NCI-H2196 (cell line): ENCODE measurements around the gene CHST13.
A peak's percentile ranks its signal among the peaks of the same experiment; 100 is the strongest.

ENCODE experiments used
- DNase-seq: peaks from one replicate; lab custom pipeline; 2025; ENCODE audit not compliant: unreplicated experiment; lab: John Stamatoyannopoulos, UW

Gene CHST13

GRCh38 chr3:126540342-126540849, 16.4 kb downstream of the CHST13 start:
- DNase-seq, result no peak

GRCh38 chr3:126540951-126541627, 17.1 kb downstream of the CHST13 start:
- no peak for DNase-seq

GRCh38 chr3:126541628-126542339, 17.8 kb downstream of the CHST13 start:
- DNase-seq, result no peak

GRCh38 chr3:126542340-126543241, 18.6 kb downstream of the CHST13 start:
- no peak for DNase-seq

- no peak for DNase-seq
Observed at GRCh38 chr3:126543457-126544061, 19.6 kb downstream of the CHST13 start.

DNA sequence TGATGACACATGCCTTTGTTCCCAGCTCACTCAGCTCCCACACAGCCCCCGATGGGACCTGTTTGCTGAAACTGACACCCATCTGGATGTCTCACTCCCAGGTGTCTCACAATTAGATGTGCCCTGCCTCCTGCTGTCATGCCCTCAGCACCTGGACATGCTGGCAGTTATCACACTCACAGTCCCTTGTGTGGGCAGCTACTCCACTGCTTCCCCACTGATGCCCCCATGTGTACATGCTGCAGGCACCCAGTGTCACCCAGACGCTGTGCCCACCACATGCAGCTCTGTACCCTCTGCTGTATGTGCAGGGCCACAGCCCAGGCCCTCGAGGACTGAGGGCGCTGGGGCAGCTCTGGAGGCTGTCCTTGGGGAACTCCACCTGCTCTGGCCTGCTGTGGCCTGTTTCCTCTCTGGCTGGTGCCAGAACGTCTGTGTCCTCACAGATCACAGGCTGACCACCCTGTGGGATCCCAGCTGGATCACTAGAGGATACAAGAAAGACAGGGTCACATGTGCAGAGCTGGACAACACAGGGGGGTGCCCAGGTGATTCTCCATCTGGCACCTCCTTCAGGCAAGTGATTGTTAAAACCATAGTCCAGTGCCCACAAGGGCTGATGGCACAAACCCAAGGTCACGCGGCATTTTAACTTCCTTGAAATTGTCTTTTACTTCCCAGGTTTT, 20.8 kb downstream of the CHST13 start:
- DNase-seq, result peak; percentile 72

GRCh38 chr3:126545544-126545943, 21.6 kb downstream of the CHST13 start:
- no peak for DNase-seq

GRCh38 chr3:126546013-126546412, 22.1 kb downstream of the CHST13 start:
- DNase-seq, result no peak

DNA sequence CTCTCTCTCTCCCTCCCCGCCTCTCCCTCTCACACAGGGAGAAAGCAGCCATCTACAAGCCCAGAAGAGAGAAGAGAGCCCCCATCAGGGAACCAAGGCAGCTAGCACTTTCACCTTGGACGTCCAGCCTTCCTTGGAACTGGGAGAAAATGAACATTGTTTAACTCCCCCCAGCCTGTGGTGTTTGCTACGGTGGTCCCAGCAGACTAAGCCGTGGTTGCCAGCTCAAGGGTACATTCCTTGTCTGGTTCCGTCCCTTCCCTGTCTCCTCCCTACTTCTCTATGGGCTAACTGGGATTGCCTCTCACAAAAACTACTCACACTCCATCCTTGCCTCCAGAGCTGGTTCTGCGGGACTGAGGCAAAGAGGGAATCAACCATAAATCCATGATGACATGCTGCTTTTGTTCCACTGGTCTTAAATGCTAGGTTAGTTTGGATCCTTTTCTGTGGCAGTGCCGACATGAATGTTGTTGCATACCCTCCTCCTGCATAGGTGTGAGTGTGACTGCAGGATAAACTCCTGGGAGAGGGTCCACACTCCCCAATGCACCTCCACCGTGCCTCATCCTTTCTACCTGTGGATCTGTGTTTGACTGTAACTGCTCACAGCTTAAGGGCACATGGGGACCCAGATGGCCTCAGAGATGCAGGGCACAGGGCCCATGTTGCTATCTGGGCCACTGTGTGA, 22.7 kb downstream of the CHST13 start:
- DNase-seq, result no peak

GRCh38 chr3:126547721-126548120, 23.8 kb downstream of the CHST13 start:
- DNase-seq, result no peak

DNA sequence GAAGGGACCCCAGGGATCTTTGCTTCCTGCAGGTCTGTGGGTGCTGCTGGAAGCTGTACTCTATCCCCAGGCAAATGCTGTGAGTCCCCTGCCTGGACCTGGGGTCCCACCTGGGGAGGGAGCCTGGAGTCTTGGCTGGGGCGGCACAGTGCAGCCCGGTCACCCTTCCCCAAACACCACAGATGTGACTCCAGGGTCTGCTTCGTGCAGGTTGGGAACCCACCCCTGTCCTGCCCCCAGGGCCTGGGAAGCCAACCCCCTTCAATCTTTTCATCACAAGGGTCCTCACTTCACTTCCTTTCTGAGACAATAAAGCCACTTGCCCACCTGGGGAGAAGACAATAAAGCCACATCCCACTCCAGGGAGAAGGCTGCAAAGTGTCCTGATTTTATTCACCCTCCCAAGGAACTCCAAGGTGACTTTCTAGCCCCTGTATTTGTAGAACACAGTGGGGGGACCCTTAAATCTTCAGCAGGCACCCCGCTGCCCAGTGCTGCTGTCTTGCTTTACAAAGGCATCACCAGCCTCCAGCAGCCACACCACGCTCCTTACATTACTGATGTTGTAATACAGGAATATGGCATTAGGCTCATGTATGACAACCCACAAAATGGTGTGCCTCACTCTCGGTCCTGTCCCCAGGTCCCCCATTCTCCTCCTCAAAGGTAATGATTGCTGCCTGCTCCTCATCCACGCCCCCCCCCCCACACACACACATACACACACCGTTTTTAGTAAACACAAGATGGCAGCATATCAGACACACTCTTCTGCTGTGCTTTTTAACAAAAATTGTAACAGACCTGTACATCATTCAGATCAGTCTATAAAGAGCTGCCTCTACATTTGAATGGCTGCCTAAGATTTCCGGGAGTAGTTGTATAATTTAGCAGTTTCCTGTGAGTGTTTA, 24.9 kb downstream of the CHST13 start:
- no peak for DNase-seq

- no peak for DNase-seq
Observed at GRCh38 chr3:126549861-126550487, 26.0 kb downstream of the CHST13 start.

GRCh38 chr3:126550488-126551051, 26.6 kb downstream of the CHST13 start:
- no peak for DNase-seq

- DNase-seq, result no peak
Observed at GRCh38 chr3:126551121-126551838, 27.3 kb downstream of the CHST13 start.

DNA sequence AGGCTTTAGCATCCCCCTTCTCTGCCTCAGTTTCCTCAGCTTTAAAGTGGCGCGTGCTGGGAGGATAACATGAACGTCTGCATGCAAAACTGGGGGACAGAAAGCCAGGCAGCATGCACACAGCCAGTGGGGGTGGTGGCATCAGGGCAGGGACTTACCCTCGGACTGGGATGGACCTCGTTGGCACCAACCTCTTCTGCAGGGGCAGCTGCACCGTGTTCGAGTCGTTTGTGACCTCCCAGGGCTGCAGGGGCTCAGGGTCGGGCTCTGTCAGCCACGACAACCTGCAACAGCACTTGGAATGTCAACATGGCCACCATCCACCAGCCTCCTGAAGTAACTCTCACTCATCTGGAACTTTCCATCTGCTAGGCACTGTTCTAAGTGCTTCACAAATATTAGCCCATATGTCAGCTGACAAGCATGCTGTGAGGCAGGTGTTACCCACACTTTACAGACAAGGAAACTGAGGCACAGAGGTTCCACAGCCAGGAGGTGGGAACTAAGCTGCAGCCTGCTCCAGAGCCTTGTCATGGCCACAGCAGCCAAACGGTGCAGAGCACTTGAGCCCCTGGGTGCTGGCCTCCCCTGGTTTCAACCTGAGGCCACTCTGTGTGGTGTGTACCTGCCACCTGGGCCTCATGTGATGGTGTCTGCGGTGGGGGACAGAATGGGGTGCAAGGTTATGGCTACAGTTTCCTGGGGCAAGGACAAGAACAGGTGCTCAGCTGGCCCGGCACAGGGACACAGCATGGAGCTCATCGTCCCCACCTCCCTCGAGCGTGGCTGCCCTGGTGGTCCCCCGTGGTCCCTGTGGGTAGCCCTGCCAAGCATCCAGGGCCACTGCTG, 28.1 kb downstream of the CHST13 start:
- no peak for DNase-seq

GRCh38 chr3:126552688-126553283, 28.8 kb downstream of the CHST13 start:
- no peak for DNase-seq
